Kidney epithelial cell (primary cell): ENCODE results near the gene AOPEP. TPM values are rescaled to one million over a fixed set of nuclear protein-coding genes. Genes with fewer than 3 reads are reported as not detected.

Experiments
- DNase-seq: peaks from one replicate; pipeline ENCODE4 v3.0.0-alpha.2; 2010; ENCODE audit warnings: low read depth
- H3K27me3 ChIP-seq: 2 replicates; pipeline ENCODE4 v1.6.0; 2011; ENCODE audit warnings: low read length; ENCODE audit not compliant: control insufficient read depth, insufficient read depth
- H3K36me3 ChIP-seq: 2 replicates; pipeline ENCODE4 v1.5.1; 2011; ENCODE audit warnings: low read length; ENCODE audit not compliant: control insufficient read depth, insufficient read depth
- H3K4me3 ChIP-seq: 2 replicates; pipeline ENCODE4 v1.5.1; 2011; ENCODE audit warnings: low read depth, mild to moderate bottlenecking, control low read depth, low read length
- CTCF ChIP-seq: IDR thresholded peaks from 2 replicates; pipeline ENCODE4 v1.5.1; 2011; ENCODE audit warnings: mild to moderate bottlenecking, moderate library complexity, low read length, control low read depth, inconsistent platforms; ENCODE audit not compliant: insufficient read depth, poor library complexity, severe bottlenecking
- total RNA-seq: library from RNA; depleted of rRNA; stranded (reverse); fragments of >200 nt; gene quantifications from 2 replicates; pipeline ENCODE4 v1.2.3, GENCODE V29; 2015

Gene AOPEP
- total RNA-seq, 1 donor from 2014 or later: 17.4 TPM

DNA sequence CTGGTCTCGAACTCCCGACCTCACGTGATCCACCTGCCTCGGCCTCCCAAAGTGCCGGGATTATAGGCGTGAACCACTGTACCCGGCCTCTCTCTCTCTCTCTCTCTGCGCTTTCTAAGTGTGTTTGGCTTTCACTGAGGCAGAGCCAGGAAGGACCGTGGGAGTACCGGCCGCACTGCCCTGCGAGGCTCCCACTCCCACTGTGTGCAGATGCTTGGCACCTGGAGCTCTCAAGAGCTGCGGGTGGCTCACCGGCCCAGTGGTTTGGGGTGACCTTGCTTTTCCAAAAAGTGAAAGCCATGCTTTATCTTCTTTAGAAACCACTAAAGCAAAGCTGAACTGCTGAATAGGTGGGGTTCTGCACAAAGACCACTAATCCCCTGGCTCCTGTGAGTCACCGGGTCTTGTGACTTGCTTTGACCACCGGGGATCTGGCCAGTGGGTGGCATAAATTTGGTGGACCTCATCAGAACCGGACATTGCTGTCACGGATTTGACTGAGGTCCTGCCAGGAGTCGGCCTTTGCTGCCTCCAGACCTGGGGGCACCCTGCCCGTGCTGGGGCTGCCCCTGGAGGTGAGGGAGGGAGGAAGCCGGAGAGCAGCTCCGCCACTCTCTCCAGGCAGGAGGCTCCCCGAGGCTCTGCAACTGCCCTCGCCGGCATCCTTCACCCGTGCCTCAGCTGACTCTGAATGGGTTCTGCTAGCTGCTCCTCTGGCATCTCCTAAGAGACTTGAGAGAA is 362.1 kb downstream of the AOPEP start:
- Histone ChIP-seq H3K27me3 (no peaks in the 10 kb centered on the region), H3K36me3 (peaks cover 8% of the 10 kb centered on the region), H3K4me3 (no peak overlapping the region)
- TF ChIP-seq CTCF: no peak
- DNase-seq: no peak

DNA sequence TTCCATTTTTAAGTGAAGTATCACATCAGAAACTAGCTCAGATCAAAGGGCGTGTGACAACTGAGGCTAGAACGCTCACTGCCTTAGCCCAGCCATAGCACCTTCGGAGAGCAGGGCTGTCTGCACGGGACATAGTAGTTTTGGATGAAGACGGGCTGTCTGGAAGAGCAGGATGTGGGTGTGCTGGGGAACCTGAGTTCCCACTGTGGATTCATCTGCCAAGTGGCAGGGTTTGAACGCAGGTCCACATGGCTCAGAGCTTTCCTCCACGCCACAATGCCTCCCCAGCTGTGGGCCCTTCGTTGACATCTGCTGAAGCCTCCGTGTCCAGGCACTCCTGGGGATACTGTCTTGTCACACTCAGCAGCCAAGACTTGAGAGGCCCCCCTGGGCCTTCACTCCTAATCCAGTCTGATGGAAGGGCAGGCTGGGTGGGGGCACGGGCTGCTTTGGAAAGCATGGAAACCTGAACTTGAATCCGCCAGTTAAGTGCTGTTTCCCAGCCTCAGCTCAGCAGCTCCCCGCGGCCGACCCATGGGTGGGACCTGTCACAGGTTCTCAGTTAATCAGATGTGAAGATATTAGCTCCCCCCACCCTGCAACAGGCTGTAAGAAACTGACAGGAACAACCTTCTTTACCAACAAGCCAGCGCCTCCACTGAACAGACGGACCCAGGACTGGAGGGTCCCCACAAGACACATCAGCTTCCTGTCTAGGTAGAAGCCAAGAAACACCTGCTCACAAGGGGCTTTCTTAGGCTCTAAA is 362.9 kb downstream of the AOPEP start:
- H3K4me3 ChIP-seq: no peak overlapping the region
- H3K27me3 ChIP-seq: no peaks in the 10 kb centered on the region
- H3K36me3 ChIP-seq: peaks cover 7% of the 10 kb centered on the region
- no peak for TF ChIP-seq CTCF
- DNase-seq: no peak

DNA sequence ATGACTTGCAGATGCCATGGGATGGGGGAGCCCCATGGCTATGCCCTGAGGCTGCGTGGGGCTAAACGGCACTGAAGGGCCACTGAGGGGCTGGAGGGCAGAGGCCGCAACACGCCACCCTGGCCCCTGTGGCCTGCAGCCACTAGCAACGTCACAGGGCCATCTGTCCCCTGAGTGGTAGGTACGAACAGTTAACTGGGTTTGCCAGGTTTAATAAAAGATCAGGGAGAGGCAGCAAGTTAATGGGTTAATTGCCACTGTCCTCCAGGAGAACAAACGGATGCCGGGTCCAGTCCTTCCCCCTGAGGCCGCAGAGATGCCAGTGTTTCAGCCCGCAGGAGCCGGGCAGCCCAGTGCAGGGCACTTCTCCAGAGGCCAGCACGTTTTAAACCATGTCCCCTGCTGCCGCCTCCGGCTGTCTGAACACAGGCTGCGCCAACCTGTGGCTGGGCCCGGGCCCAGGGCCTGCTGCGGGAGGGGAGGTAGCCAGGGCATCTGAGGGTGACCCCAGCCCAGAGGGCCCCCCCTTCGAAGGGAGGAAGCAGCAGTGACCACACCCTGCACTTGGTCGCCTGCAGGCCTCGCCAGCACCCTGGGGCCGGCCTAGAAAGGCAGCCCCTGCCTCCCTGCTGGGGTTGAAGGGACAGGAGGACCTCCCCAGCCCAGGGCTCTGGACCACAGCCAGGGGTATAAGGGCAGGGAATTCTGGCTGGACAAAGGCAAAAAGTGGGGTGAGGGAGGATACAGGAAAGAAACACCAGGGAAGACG is 363.7 kb downstream of the AOPEP start:
- Histone ChIP-seq H3K4me3 (no peak overlapping the region), H3K36me3 (peaks cover 7% of the 10 kb centered on the region), H3K27me3 (no peaks in the 10 kb centered on the region)
- DNase-seq: no peak
- no peak for TF ChIP-seq CTCF

GRCh38 chr9:95090871-95091577 is 364.5 kb downstream of the AOPEP start:
- Histone ChIP-seq H3K4me3 (no peak overlapping the region), H3K36me3 (peaks cover 5% of the 10 kb centered on the region), H3K27me3 (no peaks in the 10 kb centered on the region)
- no peak for TF ChIP-seq CTCF
- no peak for DNase-seq

DNA sequence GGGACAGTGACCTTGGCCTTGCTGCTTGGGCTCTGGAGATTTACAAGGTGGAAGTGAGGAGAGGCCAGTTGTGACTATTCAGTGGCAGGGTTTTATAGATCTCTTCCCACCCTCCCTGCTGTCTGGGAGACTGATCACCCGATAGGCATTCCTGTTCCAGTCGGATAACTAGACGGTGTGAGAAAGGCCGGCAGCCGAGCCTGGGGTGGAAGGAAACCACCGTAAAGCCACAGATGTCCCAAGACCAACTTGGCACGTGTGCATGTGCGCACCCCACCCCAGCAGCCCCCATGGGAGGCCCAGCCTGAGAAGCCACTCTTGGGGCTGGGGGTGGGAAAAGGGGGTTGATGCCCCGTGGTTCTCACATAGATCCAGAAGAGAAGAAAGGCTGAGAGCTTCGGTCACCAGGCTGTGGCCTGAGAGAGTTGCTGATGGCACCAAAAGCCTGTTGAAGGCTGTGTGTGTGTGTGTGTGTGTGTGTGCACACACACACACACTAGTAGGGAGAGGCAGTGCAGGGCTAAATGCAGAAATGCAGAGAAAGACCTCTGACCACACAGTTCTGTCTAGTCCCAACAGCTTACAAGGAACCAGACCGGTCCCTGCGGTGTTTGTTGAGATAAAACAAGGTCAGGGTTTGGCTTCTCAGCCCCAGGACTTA is 365.2 kb downstream of the AOPEP start:
- peak; percentile 86 for DNase-seq

More for the DNA sequence above, 365.2 kb downstream of the AOPEP start:
- H3K36me3 ChIP-seq: peaks cover 5% of the 10 kb centered on the region
- H3K4me3 ChIP-seq: no peak overlapping the region
- no peak for TF ChIP-seq CTCF
- H3K27me3 ChIP-seq: no peaks in the 10 kb centered on the region
